PFSK-1 (cell line): Measurements from ENCODE around the gene KAZALD1.

Experiments used
- FOXP2 ChIP-seq: optimal IDR thresholded peaks from 2 replicates; pipeline ENCODE3; 2011; ENCODE audit warnings: borderline replicate concordance, control low read depth, inconsistent platforms; ENCODE audit not compliant: insufficient read depth; ENCODE audit errors: extremely low read length, extremely low read depth
- POLR2AphosphoS5 ChIP-seq: IDR thresholded peaks from 2 replicates; pipeline ENCODE4 v1.6.1; 2012; ENCODE audit warnings: low read depth, mild to moderate bottlenecking, control low read depth, low read length, moderate library complexity
- SIN3A ChIP-seq: IDR thresholded peaks from 2 replicates; pipeline ENCODE4 v1.6.1; 2012; ENCODE audit warnings: mild to moderate bottlenecking, low read length, moderate library complexity, borderline replicate concordance; ENCODE audit not compliant: insufficient read depth
- TAF1 ChIP-seq: IDR thresholded peaks from 2 replicates; pipeline ENCODE4 v1.6.1; 2012; ENCODE audit warnings: low read length, control low read depth, borderline replicate concordance; ENCODE audit not compliant: insufficient read depth
- TF ChIP-seq, protein P1 (sequence below), 2 experiments: IDR thresholded peaks; 2 replicates each; pipeline versions ENCODE4 v1.6.1 to v1.8.0; 2011 to 2012; ENCODE audit warnings: low read depth in 2 of 2, low read length in 2 of 2, control low read depth in 1 of 2, inconsistent platforms in 1 of 2, mild to moderate bottlenecking in 1 of 2, moderate library complexity in 1 of 2; ENCODE audit not compliant: insufficient read depth in 1 of 2

The KAZALD1 gene

GRCh38 chr10:101031796-101032636, 29.8 kb upstream of the KAZALD1 start:
- TF ChIP-seq TAF1, result no peak
- TF ChIP-seq FOXP2, result peak; percentile 54
- TF ChIP-seq SIN3A, result 0 out of 2 replicates have a peak, but pooled peaks have one; percentile 32

GRCh38 chr10:101032637-101033224, 29.1 kb upstream of the KAZALD1 start:
- TF ChIP-seq TAF1 (peak; percentile 49; the same call in 1 of the 2 replicates), SIN3A (no peak), FOXP2 (peak; percentile 18)
- TF ChIP-seq, protein P1, sequence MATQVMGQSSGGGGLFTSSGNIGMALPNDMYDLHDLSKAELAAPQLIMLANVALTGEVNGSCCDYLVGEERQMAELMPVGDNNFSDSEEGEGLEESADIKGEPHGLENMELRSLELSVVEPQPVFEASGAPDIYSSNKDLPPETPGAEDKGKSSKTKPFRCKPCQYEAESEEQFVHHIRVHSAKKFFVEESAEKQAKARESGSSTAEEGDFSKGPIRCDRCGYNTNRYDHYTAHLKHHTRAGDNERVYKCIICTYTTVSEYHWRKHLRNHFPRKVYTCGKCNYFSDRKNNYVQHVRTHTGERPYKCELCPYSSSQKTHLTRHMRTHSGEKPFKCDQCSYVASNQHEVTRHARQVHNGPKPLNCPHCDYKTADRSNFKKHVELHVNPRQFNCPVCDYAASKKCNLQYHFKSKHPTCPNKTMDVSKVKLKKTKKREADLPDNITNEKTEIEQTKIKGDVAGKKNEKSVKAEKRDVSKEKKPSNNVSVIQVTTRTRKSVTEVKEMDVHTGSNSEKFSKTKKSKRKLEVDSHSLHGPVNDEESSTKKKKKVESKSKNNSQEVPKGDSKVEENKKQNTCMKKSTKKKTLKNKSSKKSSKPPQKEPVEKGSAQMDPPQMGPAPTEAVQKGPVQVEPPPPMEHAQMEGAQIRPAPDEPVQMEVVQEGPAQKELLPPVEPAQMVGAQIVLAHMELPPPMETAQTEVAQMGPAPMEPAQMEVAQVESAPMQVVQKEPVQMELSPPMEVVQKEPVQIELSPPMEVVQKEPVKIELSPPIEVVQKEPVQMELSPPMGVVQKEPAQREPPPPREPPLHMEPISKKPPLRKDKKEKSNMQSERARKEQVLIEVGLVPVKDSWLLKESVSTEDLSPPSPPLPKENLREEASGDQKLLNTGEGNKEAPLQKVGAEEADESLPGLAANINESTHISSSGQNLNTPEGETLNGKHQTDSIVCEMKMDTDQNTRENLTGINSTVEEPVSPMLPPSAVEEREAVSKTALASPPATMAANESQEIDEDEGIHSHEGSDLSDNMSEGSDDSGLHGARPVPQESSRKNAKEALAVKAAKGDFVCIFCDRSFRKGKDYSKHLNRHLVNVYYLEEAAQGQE (IDR thresholded peaks at IDR 0.05; ENCODE audit: insufficient read depth in 1 of 2, low read depth in 2 of 2, low read length in 2 of 2), result 0 out of 4 replicates have a peak, but pooled peaks of 1 of the 2 experiments have one; percentile 6

GRCh38 chr10:101033276-101033675, 28.5 kb upstream of the KAZALD1 start:
- no peak for TF ChIP-seq POLR2AphosphoS5

- no peak for TF ChIP-seq FOXP2
- TF ChIP-seq POLR2AphosphoS5, result no peak
- TF ChIP-seq SIN3A, result no peak
These were observed 26.5 kb upstream of the KAZALD1 start for GRCh38 chr10:101035314-101035713.

DNA sequence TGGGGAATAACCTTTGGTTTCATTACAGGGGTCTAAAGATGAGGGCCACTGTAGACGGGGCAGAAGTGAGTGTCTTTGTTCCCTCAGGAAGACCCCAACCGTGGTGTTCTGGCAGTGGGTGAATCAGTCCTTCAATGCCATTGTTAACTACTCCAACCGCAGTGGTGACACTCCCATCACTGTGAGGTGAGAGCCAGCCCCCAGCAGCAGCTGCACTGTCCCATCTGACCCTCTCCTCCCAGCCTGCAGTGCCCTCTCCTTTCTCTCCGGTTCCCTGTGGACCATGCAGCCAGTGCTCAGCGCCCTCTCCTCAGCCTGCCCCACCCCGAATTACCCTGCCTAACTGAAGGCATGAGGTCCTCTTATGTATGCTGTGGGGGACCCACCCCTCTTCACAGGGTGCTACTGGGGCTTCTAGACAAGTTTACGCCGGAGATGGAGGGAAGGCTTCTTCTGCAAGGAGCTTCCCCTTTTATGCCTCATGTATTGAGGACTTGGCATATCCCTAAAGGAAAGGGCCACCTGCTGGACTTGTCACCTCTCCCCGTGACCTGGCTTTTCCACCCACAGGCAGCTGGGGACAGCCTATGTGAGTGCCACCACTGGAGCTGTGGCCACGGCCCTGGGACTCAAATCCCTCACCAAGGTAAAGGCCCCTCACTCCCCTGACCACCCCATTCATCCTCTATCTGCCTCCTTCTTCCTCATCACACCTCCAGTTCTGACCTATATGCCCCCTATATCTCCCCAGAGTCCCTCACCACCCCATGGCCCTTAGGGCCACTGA, 25.7 kb upstream of the KAZALD1 start:
- TF ChIP-seq POLR2AphosphoS5 (no peak), FOXP2 (no peak), TAF1 (no peak), SIN3A (no peak)
- TF ChIP-seq, protein P1 (IDR thresholded peaks at IDR 0.05; ENCODE audit: insufficient read depth in 1 of 2, low read depth in 2 of 2, low read length in 2 of 2), result no peak

DNA sequence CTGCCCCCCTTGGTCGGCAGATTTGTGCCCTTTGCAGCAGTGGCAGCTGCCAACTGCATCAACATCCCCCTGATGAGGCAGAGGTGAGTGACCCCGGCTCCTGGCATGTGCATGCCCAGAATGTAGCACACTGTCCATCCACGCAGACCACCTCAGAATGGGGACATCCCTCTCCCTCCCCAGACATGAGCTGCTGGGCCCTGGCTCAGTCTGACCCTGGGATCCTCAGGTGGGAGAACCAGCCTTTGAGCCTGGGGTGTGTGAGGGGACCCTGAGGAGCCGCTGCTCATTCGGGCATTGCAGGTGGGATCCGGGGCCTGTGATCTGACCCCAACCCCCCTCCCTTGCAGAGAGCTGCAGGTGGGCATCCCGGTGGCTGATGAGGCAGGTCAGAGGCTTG, 25.1 kb upstream of the KAZALD1 start:
- TF ChIP-seq, protein P1 (IDR thresholded peaks at IDR 0.05; ENCODE audit: insufficient read depth in 1 of 2, low read depth in 2 of 2, low read length in 2 of 2), result no peak
- no peak for TF ChIP-seq FOXP2
- no peak for TF ChIP-seq TAF1
- TF ChIP-seq SIN3A, result no peak
- no peak for TF ChIP-seq POLR2AphosphoS5
